NB4 (cell line): Measurements from ENCODE around the gene ANKRD37.

Experiments used
- CTCF ChIP-seq: IDR thresholded peaks from one replicate; pipeline ENCODE4 v1.5.1; 2012; ENCODE audit warnings: low read depth, low read length
- POLR2A ChIP-seq: IDR thresholded peaks from 2 replicates; pipeline ENCODE4 v1.6.1; 2011; ENCODE audit warnings: mild to moderate bottlenecking; ENCODE audit not compliant: insufficient read length; ENCODE audit errors: extremely low read depth

GRCh38 chr4:185351691-185352090, 45.0 kb upstream of the ANKRD37 start:
- no peak for TF ChIP-seq CTCF
- no peak for TF ChIP-seq POLR2A
